IMR-90 (cell line): ENCODE data around the gene SERPINA4. TPM values are rescaled to one million over a fixed set of nuclear protein-coding genes. Genes with fewer than 3 reads are reported as not detected.

Experiments
- ATAC-seq: fragments of 200-7000 bp; cut with Tn5 transposase; 2 replicates; pipeline ENCODE4 v1.9.1; 2020; ENCODE audit warnings: low read depth, mild to moderate bottlenecking, moderate library complexity
- BruUV-seq: library from RNA; stranded (reverse); fragments of 400-500 nt; replicated peaks from 2 replicates; lab custom pipeline; 2021; lab: Mats Ljungman, UMichigan
- CTCF ChIA-PET: fragments of 300-600 bp; formaldehyde crosslinking; extraction: SDS; loops from one replicate; lab custom pipeline; 2021; ENCODE audit warnings: antibody characterized with exemption; lab: Yijun Ruan, JAX
- POLR2A ChIA-PET: fragments of 300-600 bp; sonication (Branson Sonifier 250); formaldehyde crosslinking; loops from one replicate; lab custom pipeline; 2022; ENCODE audit warnings: antibody characterized with exemption; ENCODE audit not compliant: unreplicated experiment; lab: Charles Lee
- DNase-seq: peaks from one replicate; pipeline ENCODE4 v3.0.0; 2013
- H2AFZ ChIP-seq: replicated peaks from 2 replicates; pipeline ENCODE3; 2013; ENCODE audit warnings: low read length, mild to moderate bottlenecking; ENCODE audit not compliant: poor library complexity
- H2AK5ac ChIP-seq: 2 replicates; pipeline ENCODE4 v1.6.1; 2013; ENCODE audit warnings: low read depth, low read length, inconsistent platforms
- H2AK9ac ChIP-seq: replicated peaks from 2 replicates; pipeline ENCODE3; 2013; ENCODE audit warnings: mild to moderate bottlenecking, low read depth, low read length, moderate library complexity; ENCODE audit not compliant: poor library complexity
- H2BK120ac ChIP-seq: 2 replicates; pipeline ENCODE4 v1.6.1; 2013; ENCODE audit warnings: low read depth, low read length, inconsistent platforms
- H2BK15ac ChIP-seq: 3 replicates; pipeline ENCODE4 v1.6.1; 2013; ENCODE audit warnings: low read depth, low read length, inconsistent platforms
- H2BK20ac ChIP-seq: 2 replicates; pipeline ENCODE4 v1.6.1; 2013; ENCODE audit warnings: low read depth, mild to moderate bottlenecking, inconsistent platforms, low read length, moderate library complexity
- H2BK5ac ChIP-seq: 2 replicates; pipeline ENCODE4 v1.6.1; 2013; ENCODE audit warnings: mild to moderate bottlenecking, low read depth, low read length, inconsistent platforms; ENCODE audit not compliant: poor library complexity, severe bottlenecking
- H3K14ac ChIP-seq: replicated peaks from 2 replicates; pipeline ENCODE4 v1.6.1; 2013; ENCODE audit warnings: low read depth, low read length, inconsistent platforms
- H3K18ac ChIP-seq: 2 replicates; pipeline ENCODE4 v1.6.1; 2013; ENCODE audit warnings: low read depth, low read length, control low read depth
- H3K23ac ChIP-seq: 2 replicates; pipeline ENCODE4 v1.6.1; 2013; ENCODE audit warnings: low read depth, low read length, inconsistent platforms
- H3K27ac ChIP-seq: 2 replicates; pipeline ENCODE4 v1.5.1; 2013; ENCODE audit warnings: mild to moderate bottlenecking, control low read depth, low read length; ENCODE audit not compliant: insufficient read depth
- H3K27me3 ChIP-seq: 2 replicates; pipeline ENCODE4 v1.6.1; 2013; ENCODE audit warnings: low read length; ENCODE audit not compliant: control insufficient read depth, insufficient read depth
- H3K36me3 ChIP-seq: 2 replicates; pipeline ENCODE4 v1.6.1; 2013; ENCODE audit warnings: low read length, mixed read lengths; ENCODE audit not compliant: control insufficient read depth, insufficient read depth
- H3K4ac ChIP-seq: 2 replicates; pipeline ENCODE4 v1.6.1; 2013; ENCODE audit warnings: low read depth, low read length, inconsistent platforms
- H3K4me1 ChIP-seq: 2 replicates; pipeline ENCODE4 v1.6.1; 2013; ENCODE audit warnings: low read length, mixed read lengths; ENCODE audit not compliant: control insufficient read depth, insufficient read depth
- H3K4me2 ChIP-seq: 2 replicates; pipeline ENCODE4 v1.6.1; 2013; ENCODE audit warnings: low read depth, mild to moderate bottlenecking, control low read depth, low read length, moderate library complexity
- H3K4me3 ChIP-seq: 2 replicates; pipeline ENCODE4 v1.5.1; 2013; ENCODE audit warnings: low read depth, mild to moderate bottlenecking, control low read depth, low read length, moderate library complexity; ENCODE audit not compliant: insufficient read depth
- H3K56ac ChIP-seq: 2 replicates; pipeline ENCODE4 v1.6.1; 2013; ENCODE audit warnings: low read length, inconsistent platforms; ENCODE audit not compliant: insufficient read depth; ENCODE audit errors: extremely low read depth
- H3K79me1 ChIP-seq, 2 experiments: 2 replicates each; pipeline ENCODE4 v1.6.1; 2013; ENCODE audit warnings: low read length in 2 of 2, inconsistent platforms in 1 of 2, low read depth in 1 of 2
- H3K9ac ChIP-seq: 2 replicates; pipeline ENCODE4 v1.6.1; 2013; ENCODE audit warnings: low read depth, low read length, control low read depth
- H3K9me1 ChIP-seq: 2 replicates; pipeline ENCODE4 v1.6.1; 2013; ENCODE audit warnings: low read length, inconsistent platforms; ENCODE audit not compliant: insufficient read depth
- H3K9me3 ChIP-seq: 2 replicates; pipeline ENCODE4 v1.6.1; 2013; ENCODE audit warnings: low read length; ENCODE audit not compliant: control insufficient read depth, insufficient read depth
- H4K20me1 ChIP-seq: 2 replicates; pipeline ENCODE4 v1.6.1; 2013; ENCODE audit warnings: low read length, inconsistent platforms; ENCODE audit not compliant: insufficient read depth
- H4K5ac ChIP-seq: 2 replicates; pipeline ENCODE4 v1.6.1; 2013; ENCODE audit warnings: mild to moderate bottlenecking, low read depth, low read length, control low read depth
- H4K8ac ChIP-seq, 2 experiments: 2 replicates each; pipeline ENCODE4 v1.6.1; 2013; ENCODE audit warnings: low read depth in 2 of 2, low read length in 2 of 2, control low read depth in 1 of 2, inconsistent platforms in 1 of 2
- H4K91ac ChIP-seq: 2 replicates; pipeline ENCODE4 v1.6.1; 2013; ENCODE audit warnings: low read depth, low read length, inconsistent platforms; ENCODE audit not compliant: insufficient read depth
- BHLHE40 ChIP-seq: fragments of 150-350 bp; IDR thresholded peaks from 2 replicates; pipeline ENCODE4 v1.6.1; 2016; ENCODE audit warnings: mild to moderate bottlenecking, low read depth, low read length
- CEBPB ChIP-seq: IDR thresholded peaks from 2 replicates; pipeline ENCODE4 v1.6.1; 2012; ENCODE audit warnings: low read depth, low read length, improper control_type of control experiment
- CHD1 ChIP-seq: IDR thresholded peaks from 2 replicates; pipeline ENCODE4 v1.6.1; 2012; ENCODE audit warnings: low read depth, low read length, improper control_type of control experiment
- CTCF ChIP-seq: conservative IDR thresholded peaks from 2 replicates; pipeline ENCODE4 v1.5.1; 2012; ENCODE audit warnings: mild to moderate bottlenecking, low read depth, low read length, improper control_type of control experiment
- ELK1 ChIP-seq: fragments of 150-350 bp; IDR thresholded peaks from 2 replicates; pipeline ENCODE4 v1.6.1; 2016; ENCODE audit warnings: low read depth, mild to moderate bottlenecking, low read length, moderate library complexity, borderline replicate concordance
- FOS ChIP-seq: fragments of 150-350 bp; IDR thresholded peaks from 2 replicates; pipeline ENCODE4 v1.6.1; 2016; ENCODE audit warnings: low read depth, low read length
- MAFK ChIP-seq: IDR thresholded peaks from 2 replicates; pipeline ENCODE4 v1.6.1; 2012; ENCODE audit warnings: low read depth, low read length, improper control_type of control experiment
- MAZ ChIP-seq: IDR thresholded peaks from 2 replicates; pipeline ENCODE4 v1.6.1; 2012; ENCODE audit warnings: low read depth, mild to moderate bottlenecking, low read length, improper control_type of control experiment, moderate library complexity, borderline replicate concordance
- MXI1 ChIP-seq: IDR thresholded peaks from 2 replicates; pipeline ENCODE4 v1.6.1; 2012; ENCODE audit warnings: low read depth, mild to moderate bottlenecking, low read length, moderate library complexity, borderline replicate concordance
- NFE2L2 ChIP-seq: fragments of 150-350 bp; IDR thresholded peaks from 2 replicates; pipeline ENCODE4 v1.6.1; 2016; ENCODE audit warnings: low read depth, mild to moderate bottlenecking, low read length
- POLR2A ChIP-seq: IDR thresholded peaks from 2 replicates; pipeline ENCODE4 v1.6.1; 2012; ENCODE audit warnings: mild to moderate bottlenecking, low read depth, low read length
- RAD21 ChIP-seq: IDR thresholded peaks from 2 replicates; pipeline ENCODE4 v1.6.1; 2012; ENCODE audit warnings: low read length, improper control_type of control experiment
- RCOR1 ChIP-seq: IDR thresholded peaks from 2 replicates; pipeline ENCODE4 v1.6.1; 2012; ENCODE audit warnings: mild to moderate bottlenecking, low read length, improper control_type of control experiment; ENCODE audit not compliant: insufficient replicate concordance
- RFX5 ChIP-seq: IDR thresholded peaks from 2 replicates; pipeline ENCODE4 v1.8.0; 2012; ENCODE audit warnings: low read depth, mild to moderate bottlenecking, low read length, moderate library complexity
- SMC3 ChIP-seq: fragments of 150-350 bp; IDR thresholded peaks from 2 replicates; pipeline ENCODE4 v1.6.1; 2016; ENCODE audit warnings: low read depth, mild to moderate bottlenecking, antibody characterized with exemption, low read length, moderate library complexity
- USF2 ChIP-seq: fragments of 150-350 bp; IDR thresholded peaks from 2 replicates; pipeline ENCODE4 v1.6.1; 2017; ENCODE audit warnings: mild to moderate bottlenecking, antibody characterized with exemption, low read length, low read depth
- WGBS, 2 experiments: methylation state at CpG; one replicate each; pipeline versions ENCODE4 v1.1.5 to v1.1.7; 2013; ENCODE audit warnings: missing lambda C conversion rate in 2 of 2; ENCODE audit not compliant: insufficient read length in 1 of 2; ENCODE audit errors: extremely low coverage in 2 of 2; 5-methylcytosine and 5-hydroxymethylcytosine counted together
- dilution Hi-C: fragments of 300-500 bp; cut with HindIII; formaldehyde crosslinking; loops from one replicate; pipeline ENCODE4 v1.14.3; 2018; ENCODE audit warnings: low sequenced_read_pairs; ENCODE audit not compliant: unreplicated experiment
- in situ Hi-C: fragments of 300-500 bp; cut with MboI; formaldehyde crosslinking; loops from 3 replicates; pipeline ENCODE4 v1.14.3; 2019; ENCODE audit warnings: low sequenced_read_pairs, inconsistent platforms, mixed read lengths
- intact Hi-C: fragments of 100-400 bp; cut with micrococcal nuclease; formaldehyde crosslinking; loops from 2 replicates; pipeline ENCODE4 v1.10.0; 2022
- polyA plus RNA-seq, 3 experiments: library from polyadenylated mRNA; depleted of rRNA; stranded (reverse); fragments of >200 nt; gene quantifications; 2 replicates each; pipeline ENCODE4 v1.2.3, GENCODE V29; 2012; ENCODE audit warnings: low replicate concordance in 1 of 3
- total RNA-seq: library from RNA; depleted of rRNA; stranded (reverse); fragments of >200 nt; gene quantifications from 2 replicates; pipeline ENCODE4 v1.2.3, GENCODE V29; 2012

SERPINA4 gene
- total and polyA plus RNA-seq, 2 of the 4 experiments (the other 2 are of a cell fraction), result not detected

GRCh38 chr14:94547151-94547680, 14.0 kb upstream of the SERPINA4 start:
- H2BK20ac ChIP-seq, result no peak overlapping the region
- H3K79me1 ChIP-seq, result no peaks in the 10 kb centered on the region
- H3K14ac ChIP-seq, result no peak overlapping the region
- no peak overlapping the region for H3K27ac ChIP-seq
- BruUV-seq, result no TSS peak
- CTCF ChIA-PET, result no interaction called here
- WGBS, 2 experiments, result 78% methylated on average over 4 of the region's 8 CpGs; no CpG with 5 or more reads in 1 of the 2 experiments
- TF ChIP-seq ELK1, result no peak
- TF ChIP-seq CTCF, result no peak
- TF ChIP-seq SMC3, result no peak
- no peak for TF ChIP-seq FOS
- TF ChIP-seq MAZ, result no peak
- TF ChIP-seq RCOR1, result no peak
- no peak for TF ChIP-seq MAFK
- TF ChIP-seq MXI1, result no peak
- no peak for TF ChIP-seq CEBPB
- TF ChIP-seq CHD1, result no peak
- TF ChIP-seq RFX5, result no peak
- no peak for TF ChIP-seq USF2
- TF ChIP-seq BHLHE40, result no peak
- no peak for TF ChIP-seq NFE2L2
- TF ChIP-seq POLR2A, result no peak
- TF ChIP-seq RAD21, result no peak
- no peak overlapping the region for H3K9ac ChIP-seq
- no peaks in the 10 kb centered on the region for H3K36me3 ChIP-seq
- intact Hi-C loops, result no loop called here
- H2AK9ac ChIP-seq, result no peak overlapping the region
- in situ Hi-C loops, result no loop called here
- H3K27me3 ChIP-seq, result no peaks in the 10 kb centered on the region
- no peak overlapping the region for H4K8ac ChIP-seq
- H2AK5ac ChIP-seq, result no peak overlapping the region
- no peak overlapping the region for H3K23ac ChIP-seq
- H2BK15ac ChIP-seq, result no peak overlapping the region
- no peak overlapping the region for H4K5ac ChIP-seq
- dilution Hi-C loops, result no loop called here
- DNase-seq (no peak), ATAC-seq (no peak)
- H2AFZ ChIP-seq, result no peak overlapping the region
- H3K4me3 ChIP-seq, result no peak overlapping the region
- H4K91ac ChIP-seq, result no peak overlapping the region
- H4K20me1 ChIP-seq, result no peaks in the 10 kb centered on the region
- H2BK5ac ChIP-seq, result no peak overlapping the region
- POLR2A ChIA-PET, result no interaction called here
- no peak overlapping the region for H3K4me2 ChIP-seq
- 0 out of 2 replicates have a peak, but pooled peaks cover 4% of the 10 kb centered on the region for H3K9me3 ChIP-seq
- H3K4ac ChIP-seq, result no peak overlapping the region
- no peaks in the 10 kb centered on the region for H3K9me1 ChIP-seq
- H3K18ac ChIP-seq, result no peak overlapping the region
- no peaks in the 10 kb centered on the region for H3K4me1 ChIP-seq
- no peak overlapping the region for H2BK120ac ChIP-seq
- no peak overlapping the region for H3K56ac ChIP-seq
